ENCODE measurements around the gene CD302. TPM values are rescaled to one million over a fixed set of nuclear protein-coding genes. Genes with fewer than 3 reads are reported as not detected.

The CD302 gene
- total and polyA plus RNA-seq, 2 of the 4 experiments (the other 2 are of a cell fraction): 3.8 to 4.0 TPM

DNA sequence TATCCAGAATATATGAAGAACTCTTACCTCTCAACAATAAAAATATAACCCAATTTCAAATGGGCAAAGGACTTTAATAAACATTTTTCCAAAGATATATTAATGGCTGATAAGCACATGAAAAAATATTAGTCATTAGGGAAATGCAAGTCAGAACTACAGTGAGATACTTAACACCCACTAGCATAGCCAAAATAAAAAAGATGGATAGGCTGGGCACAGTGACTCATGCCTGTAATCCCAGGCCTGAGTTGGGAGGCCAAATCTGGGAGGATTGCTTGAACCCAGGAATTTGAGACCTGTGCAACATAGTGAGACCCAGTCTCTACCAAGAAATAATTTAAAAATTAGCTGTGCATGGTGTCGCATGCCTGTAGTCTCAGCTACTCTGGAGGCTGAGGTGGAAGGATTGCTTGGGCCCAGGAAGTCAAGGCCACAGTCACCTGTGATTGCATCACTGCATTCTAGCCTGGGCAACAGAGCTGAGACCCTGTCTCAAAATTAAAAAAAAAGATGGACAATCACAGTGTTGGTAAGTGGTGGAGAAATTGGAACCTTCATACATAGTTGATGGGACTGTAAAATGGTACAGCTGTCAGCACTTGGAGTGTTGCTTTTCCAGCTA lies 60.6 kb downstream of the CD302 start:
- no peak overlapping the region for H3K4ac ChIP-seq (ENCODE audit: low read depth, low read length)
- no peak overlapping the region for H2AK5ac ChIP-seq (ENCODE audit: low read depth, low read length)
- DNase-seq (no peak), ATAC-seq (ENCODE audit: low read depth) (no peak; the same call in 1 of the 2 replicates)
- no peak overlapping the region for H2BK5ac ChIP-seq (ENCODE audit: low read depth, low read length, poor library complexity, severe bottlenecking)
- no peak overlapping the region for H2BK20ac ChIP-seq (ENCODE audit: low read depth, low read length)
- H3K36me3 ChIP-seq (ENCODE audit: control insufficient read depth, insufficient read depth, low read length): peaks cover 39% of the 10 kb centered on the region
- H4K20me1 ChIP-seq (ENCODE audit: insufficient read depth, low read length): peaks cover 76% of the 10 kb centered on the region
- no peaks in the 10 kb centered on the region; the same call in 1 of the 2 replicates for H3K4me1 ChIP-seq (ENCODE audit: control insufficient read depth, insufficient read depth, low read length)
- no peak overlapping the region for H3K27ac ChIP-seq (ENCODE audit: insufficient read depth, low read length)
- no peaks in the 10 kb centered on the region for H3K9me3 ChIP-seq (ENCODE audit: control insufficient read depth, insufficient read depth, low read length)
- no peak overlapping the region for H2BK120ac ChIP-seq (ENCODE audit: low read depth, low read length)
- no peak overlapping the region for H4K8ac ChIP-seq (ENCODE audit: low read depth in 2 of 2, low read length in 2 of 2)
- H2AFZ ChIP-seq (replicated peaks; ENCODE audit: low read length, poor library complexity): no peak overlapping the region
- no peak overlapping the region for H3K23ac ChIP-seq (ENCODE audit: low read depth, low read length)
- ChIA-PET CTCF (no interaction called here), POLR2A (ENCODE audit: unreplicated experiment) (no interaction called here)
- no peak overlapping the region for H2BK15ac ChIP-seq (ENCODE audit: low read depth, low read length)
- no peak for TF ChIP-seq CHD1 (IDR thresholded peaks at IDR 0.05; ENCODE audit: low read depth, low read length)
- TF ChIP-seq CEBPB (IDR thresholded peaks at IDR 0.05; ENCODE audit: low read depth, low read length): peak; percentile 45; the same call in 1 of the 2 replicates
- H3K4me3 ChIP-seq (ENCODE audit: insufficient read depth, low read depth, low read length): no peak overlapping the region
- H3K27me3 ChIP-seq (ENCODE audit: control insufficient read depth, insufficient read depth, low read length): no peaks in the 10 kb centered on the region
- peaks cover 30% of the 10 kb centered on the region for H3K9me1 ChIP-seq (ENCODE audit: insufficient read depth, low read length)
- H3K79me1 ChIP-seq (ENCODE audit: low read depth in 1 of 2, low read length in 2 of 2): peaks cover 30 to 57% of the 10 kb centered on the region in 2 experiments
- no peak overlapping the region for H3K14ac ChIP-seq (replicated peaks; ENCODE audit: low read depth, low read length)
- no peak overlapping the region for H3K56ac ChIP-seq (ENCODE audit: extremely low read depth, insufficient read depth, low read length)
- H3K9ac ChIP-seq (ENCODE audit: low read depth, low read length): no peak overlapping the region
- WGBS, 2 experiments (ENCODE audit: extremely low coverage in 2 of 2, insufficient read length in 1 of 2): no CpG with 5 or more reads among the region's 1 CpG
- BruUV-seq (replicated peaks): no TSS peak
- no peak overlapping the region for H3K4me2 ChIP-seq (ENCODE audit: low read depth, low read length)
- intact Hi-C loops (cut with micrococcal nuclease): no loop called here
- no peak overlapping the region for H4K91ac ChIP-seq (ENCODE audit: insufficient read depth, low read depth, low read length)
- no peak overlapping the region for H4K5ac ChIP-seq (ENCODE audit: low read depth, low read length)
- in situ Hi-C loops (cut with MboI; ENCODE audit: low sequenced_read_pairs): no loop called here
- dilution Hi-C loops (cut with HindIII; ENCODE audit: low sequenced_read_pairs, unreplicated experiment): no loop called here
- no peak overlapping the region for H2AK9ac ChIP-seq (replicated peaks; ENCODE audit: low read depth, low read length, poor library complexity)
- H3K18ac ChIP-seq (ENCODE audit: low read depth, low read length): no peak overlapping the region
